ENCODE results near the gene GARIN3. TPM values are rescaled to one million over a fixed set of nuclear protein-coding genes. Genes with fewer than 3 reads are reported as not detected.

GARIN3 gene
- total RNA-seq, 3 donors from 2014 or later (not counting 1 experiment from before 2014, with no cell fraction given): not detected

GRCh38 chr5:157150995-157151394 lies 15.1 kb downstream of the GARIN3 start:
- Mint-ChIP-seq H3K9me3 (no peaks in the 10 kb centered on the region), H3K4me3 (no peak overlapping the region), H3K36me3 (no peaks in the 10 kb centered on the region), H3K27me3 (ENCODE audit: low read depth in 2 of 2) (no peaks in the 10 kb centered on the region), H3K27ac (no peak overlapping the region), H3K4me1 (peaks cover 24 to 26% of the 10 kb centered on the region in 2 donors)
- H3K27me3 ChIP-seq (ENCODE audit: control insufficient read depth, insufficient read depth, low read length): no peaks in the 10 kb centered on the region
- H3K36me3 ChIP-seq (ENCODE audit: control insufficient read depth, insufficient read depth, low read length): no peaks in the 10 kb centered on the region
- H3K27ac ChIP-seq (ENCODE audit: low read length): no peak overlapping the region
- no peak overlapping the region for H3K4me3 ChIP-seq (ENCODE audit: low read length)
- no peaks in the 10 kb centered on the region for H3K9me3 ChIP-seq (ENCODE audit: control insufficient read depth, insufficient read depth, low read length)
- H3K4me1 ChIP-seq (ENCODE audit: control insufficient read depth, insufficient read depth, low read length): peaks cover 5% of the 10 kb centered on the region
- no peak for ATAC-seq
- intact Hi-C loops (cut with micrococcal nuclease): no loop called here
- TF ChIP-seq, protein P1, sequence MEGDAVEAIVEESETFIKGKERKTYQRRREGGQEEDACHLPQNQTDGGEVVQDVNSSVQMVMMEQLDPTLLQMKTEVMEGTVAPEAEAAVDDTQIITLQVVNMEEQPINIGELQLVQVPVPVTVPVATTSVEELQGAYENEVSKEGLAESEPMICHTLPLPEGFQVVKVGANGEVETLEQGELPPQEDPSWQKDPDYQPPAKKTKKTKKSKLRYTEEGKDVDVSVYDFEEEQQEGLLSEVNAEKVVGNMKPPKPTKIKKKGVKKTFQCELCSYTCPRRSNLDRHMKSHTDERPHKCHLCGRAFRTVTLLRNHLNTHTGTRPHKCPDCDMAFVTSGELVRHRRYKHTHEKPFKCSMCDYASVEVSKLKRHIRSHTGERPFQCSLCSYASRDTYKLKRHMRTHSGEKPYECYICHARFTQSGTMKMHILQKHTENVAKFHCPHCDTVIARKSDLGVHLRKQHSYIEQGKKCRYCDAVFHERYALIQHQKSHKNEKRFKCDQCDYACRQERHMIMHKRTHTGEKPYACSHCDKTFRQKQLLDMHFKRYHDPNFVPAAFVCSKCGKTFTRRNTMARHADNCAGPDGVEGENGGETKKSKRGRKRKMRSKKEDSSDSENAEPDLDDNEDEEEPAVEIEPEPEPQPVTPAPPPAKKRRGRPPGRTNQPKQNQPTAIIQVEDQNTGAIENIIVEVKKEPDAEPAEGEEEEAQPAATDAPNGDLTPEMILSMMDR (IDR thresholded peaks at IDR 0.05): no peak
- 98% methylated on average over 3 of the region's 3 CpGs for WGBS (ENCODE audit: insufficient coverage)
- DNase-seq: no peak

GRCh38 chr5:157148734-157149615 lies 17.1 kb downstream of the GARIN3 start:
- Histone ChIP-seq H3K27ac (ENCODE audit: low read length) (no peak overlapping the region), H3K9me3 (ENCODE audit: control insufficient read depth, insufficient read depth, low read length) (no peaks in the 10 kb centered on the region), H3K27me3 (ENCODE audit: control insufficient read depth, insufficient read depth, low read length) (no peaks in the 10 kb centered on the region), H3K36me3 (ENCODE audit: control insufficient read depth, insufficient read depth, low read length) (no peaks in the 10 kb centered on the region), H3K4me3 (ENCODE audit: low read length) (no peak overlapping the region), H3K4me1 (ENCODE audit: control insufficient read depth, insufficient read depth, low read length) (peaks cover 8% of the 10 kb centered on the region)
- H3K9me3 Mint-ChIP-seq: no peaks in the 10 kb centered on the region
- 83% methylated on average over 10 of the region's 14 CpGs for WGBS (ENCODE audit: insufficient coverage)
- H3K4me1 Mint-ChIP-seq: peaks cover 16 to 19% of the 10 kb centered on the region in 2 donors
- peak overlapping the region; percentile 88 to 93 for H3K27ac Mint-ChIP-seq
- H3K36me3 Mint-ChIP-seq: no peaks in the 10 kb centered on the region
- no peak overlapping the region for H3K4me3 Mint-ChIP-seq
- ATAC-seq: peak; percentile 95 to 97 (median 97)
- TF ChIP-seq, protein P1 (IDR thresholded peaks at IDR 0.05): peak; percentile 86
- DNase-seq: peak; percentile 66 to 93
- H3K27me3 Mint-ChIP-seq (ENCODE audit: low read depth in 2 of 2): no peaks in the 10 kb centered on the region
- intact Hi-C loops (cut with micrococcal nuclease): loop anchor here (1.0 kb wide), 3 partner anchors 31 to 163 kb away; partner anchors contain the start of gene ITK

DNA sequence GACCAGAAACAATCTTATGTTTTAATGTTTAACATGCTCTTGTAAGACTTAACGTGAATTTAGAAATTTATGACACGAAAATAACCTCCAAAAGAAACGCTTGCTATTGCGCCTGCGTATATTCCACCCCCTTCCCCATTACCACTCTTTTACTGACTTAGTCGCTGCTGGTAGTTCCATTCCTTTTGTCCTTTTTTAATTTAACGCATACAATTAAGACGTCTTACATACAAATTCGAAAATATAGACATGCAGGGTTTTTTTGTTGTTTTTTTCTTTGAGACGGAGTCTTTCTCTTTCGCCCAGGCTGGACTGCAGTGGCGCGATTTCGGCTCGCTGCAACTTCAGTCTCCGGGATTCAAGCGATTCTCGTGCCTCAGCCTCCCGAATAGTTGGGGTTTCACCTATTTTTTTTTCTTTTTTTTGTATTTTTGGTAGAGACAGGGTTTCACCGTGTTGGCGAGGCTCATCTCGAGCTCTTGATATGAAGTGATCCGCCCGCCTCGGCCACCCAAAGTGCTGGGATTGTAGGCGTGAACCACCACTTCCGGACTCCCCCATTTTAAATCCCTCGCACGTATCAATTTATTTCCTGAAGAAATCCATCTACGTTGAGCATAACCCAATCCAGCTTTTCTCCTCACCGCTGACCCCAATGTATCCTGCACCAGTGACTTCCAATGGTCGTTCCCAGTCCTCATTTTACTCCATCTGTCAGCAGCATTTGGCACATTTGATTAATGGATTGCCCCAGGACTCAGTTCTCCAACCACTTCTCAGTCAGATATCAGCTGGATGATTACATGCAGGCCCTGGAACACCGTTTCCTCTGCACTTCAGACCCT lies 22.7 kb downstream of the GARIN3 start:
- no peaks in the 10 kb centered on the region for H3K9me3 ChIP-seq (ENCODE audit: control insufficient read depth, insufficient read depth, low read length)
- 7% methylated on average over 33 of the region's 33 CpGs for WGBS (ENCODE audit: insufficient coverage)
- ATAC-seq: peak; percentile 53 to 63 (median 55)
- H3K27ac ChIP-seq (ENCODE audit: low read length): peak overlapping the region; percentile 89
- intact Hi-C loops (cut with micrococcal nuclease): loop anchor here (2.0 to 5.0 kb wide), 2 partner anchors 54 to 715 kb away; partner anchors contain the start of gene CLINT1
- Mint-ChIP-seq H3K9me3 (no peaks in the 10 kb centered on the region), H3K4me1 (peaks cover 36 to 55% of the 10 kb centered on the region in 2 donors), H3K36me3 (peaks cover 9% of the 10 kb centered on the region), H3K27ac (peak overlapping the region; percentile 97 to 98), H3K4me3 (peak overlapping the region; percentile 98), H3K27me3 (ENCODE audit: low read depth in 2 of 2) (no peaks in the 10 kb centered on the region)
- H3K36me3 ChIP-seq (ENCODE audit: control insufficient read depth, insufficient read depth, low read length): peaks cover 11% of the 10 kb centered on the region
- peaks cover 24% of the 10 kb centered on the region for H3K4me1 ChIP-seq (ENCODE audit: control insufficient read depth, insufficient read depth, low read length)
- H3K27me3 ChIP-seq (ENCODE audit: control insufficient read depth, insufficient read depth, low read length): no peaks in the 10 kb centered on the region
- DNase-seq: peak; percentile 32 to 71
- peak overlapping the region; percentile 86 for H3K4me3 ChIP-seq (ENCODE audit: low read length)
- TF ChIP-seq, protein P1 (IDR thresholded peaks at IDR 0.05): no peak

All from natural killer cell (primary cell).